Measurements from ENCODE around the gene PHLDA1. TPM values are rescaled to one million over a fixed set of nuclear protein-coding genes. Genes with fewer than 3 reads are reported as not detected.
A peak's percentile ranks its signal among the peaks of the same experiment; 100 is the strongest.

The PHLDA1 gene
- total RNA-seq, 4 donors from 2014 or later, result 0.59 to 34.8 (median 6.7) TPM

DNA sequence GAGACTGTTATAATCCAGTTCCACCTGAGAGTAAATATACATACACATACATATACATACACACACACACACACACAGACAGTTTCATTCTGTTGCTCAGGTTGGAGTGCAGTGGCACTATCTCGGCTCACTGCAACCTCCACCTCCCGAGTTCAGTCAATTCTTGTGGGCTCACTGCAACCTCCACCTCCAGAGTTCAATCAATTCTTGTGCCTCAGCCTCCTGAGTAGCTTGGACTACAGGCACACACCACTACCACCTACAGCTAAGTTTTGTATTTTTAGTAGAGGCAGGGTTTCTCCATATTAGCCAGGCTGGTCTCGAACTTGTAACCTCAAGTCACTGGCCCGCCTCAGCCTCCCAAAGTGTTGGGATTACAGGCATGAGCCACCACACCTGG is 8.9 kb upstream of the PHLDA1 start:
- intact Hi-C loops (cut with DNase I; ENCODE audit: low total_unique reads), result no loop called here
- no peaks in the 10 kb centered on the region for H3K9me3 ChIP-seq
- H3K27me3 ChIP-seq, result no peaks in the 10 kb centered on the region
- no peak overlapping the region for H3K27ac ChIP-seq
- no peaks in the 10 kb centered on the region for H3K36me3 ChIP-seq
- no peak for DNase-seq
- no peaks in the 10 kb centered on the region for H3K4me1 ChIP-seq
- no peak for TF ChIP-seq POLR2A (IDR thresholded peaks at IDR 0.05)
- no peak for TF ChIP-seq CTCF (IDR thresholded peaks at IDR 0.05)
- no peak overlapping the region for H3K4me3 ChIP-seq

DNA sequence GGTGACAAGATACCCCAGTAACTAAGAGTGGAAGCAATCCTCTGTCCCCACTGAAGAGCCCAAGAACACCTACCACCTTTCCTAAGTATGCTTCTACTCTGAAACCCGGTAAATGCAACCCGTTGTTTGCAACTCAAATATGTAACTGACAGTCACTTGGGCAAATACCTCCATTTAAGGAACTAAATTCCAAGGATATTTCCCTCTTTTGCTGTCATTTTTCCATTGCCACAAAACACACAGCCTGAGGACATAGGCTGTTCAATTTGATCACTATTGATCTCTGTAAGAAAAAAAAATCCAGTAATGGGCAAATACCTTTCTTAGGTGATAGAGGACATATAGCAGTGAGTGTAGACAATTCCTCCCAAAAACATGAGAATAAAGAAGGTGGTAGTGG is 6.6 kb upstream of the PHLDA1 start:
- H3K9me3 ChIP-seq, result no peaks in the 10 kb centered on the region
- TF ChIP-seq POLR2A (IDR thresholded peaks at IDR 0.05), result no peak
- no peak for TF ChIP-seq CTCF (IDR thresholded peaks at IDR 0.05)
- intact Hi-C loops (cut with DNase I; ENCODE audit: low total_unique reads), result no loop called here
- H3K27me3 ChIP-seq, result no peaks in the 10 kb centered on the region
- H3K36me3 ChIP-seq, result no peaks in the 10 kb centered on the region
- DNase-seq, result no peak
- H3K4me1 ChIP-seq, result no peaks in the 10 kb centered on the region
- no peak overlapping the region for H3K27ac ChIP-seq
- H3K4me3 ChIP-seq, result no peak overlapping the region

- DNase-seq, result peak in 1 of 2 donors; percentile 45
- no peaks in the 10 kb centered on the region for H3K9me3 ChIP-seq
- TF ChIP-seq POLR2A (IDR thresholded peaks at IDR 0.05), result no peak
- peak; percentile 77 to 86 (median 82) for TF ChIP-seq CTCF (IDR thresholded peaks at IDR 0.05)
- no peak overlapping the region for H3K27ac ChIP-seq
- intact Hi-C loops (cut with DNase I; ENCODE audit: low total_unique reads), result no loop called here
- no peaks in the 10 kb centered on the region for H3K4me1 ChIP-seq
- H3K36me3 ChIP-seq, result no peaks in the 10 kb centered on the region
- no peaks in the 10 kb centered on the region for H3K27me3 ChIP-seq
- H3K4me3 ChIP-seq, result no peak overlapping the region
Measured at GRCh38 chr12:76037130-76038103, 5.8 kb upstream of the PHLDA1 start.

DNA sequence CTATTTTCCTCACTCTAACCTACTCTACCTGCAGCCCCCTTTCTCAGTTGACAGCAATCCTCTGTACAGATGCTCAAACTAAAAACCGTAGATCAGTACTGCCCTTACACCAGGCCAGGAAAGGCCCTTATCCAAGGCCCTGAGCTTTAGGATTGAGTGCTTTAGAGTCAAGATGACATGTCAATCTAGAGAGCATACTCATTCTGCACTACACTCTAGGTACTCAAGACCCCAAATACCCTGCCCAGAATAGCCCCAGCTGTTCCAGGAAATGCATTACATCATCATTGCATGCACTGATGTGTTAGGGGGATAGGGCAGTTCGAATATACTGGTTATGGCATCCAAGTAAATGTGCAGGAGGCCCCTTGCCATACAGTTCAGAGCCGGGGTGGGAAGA is 3.5 kb upstream of the PHLDA1 start:
- Histone ChIP-seq H3K27ac (no peak overlapping the region), H3K4me3 (no peak overlapping the region), H3K9me3 (no peaks in the 10 kb centered on the region), H3K36me3 (no peaks in the 10 kb centered on the region), H3K4me1 (no peaks in the 10 kb centered on the region), H3K27me3 (no peaks in the 10 kb centered on the region)
- intact Hi-C loops (cut with DNase I; ENCODE audit: low total_unique reads), result no loop called here
- TF ChIP-seq CTCF (IDR thresholded peaks at IDR 0.05), result no peak
- no peak for TF ChIP-seq POLR2A (IDR thresholded peaks at IDR 0.05)
- no peak for DNase-seq

Data from uterus (tissue), 4 donors.